Measurements from ENCODE around the gene MACROD2.

MACROD2 gene

DNA sequence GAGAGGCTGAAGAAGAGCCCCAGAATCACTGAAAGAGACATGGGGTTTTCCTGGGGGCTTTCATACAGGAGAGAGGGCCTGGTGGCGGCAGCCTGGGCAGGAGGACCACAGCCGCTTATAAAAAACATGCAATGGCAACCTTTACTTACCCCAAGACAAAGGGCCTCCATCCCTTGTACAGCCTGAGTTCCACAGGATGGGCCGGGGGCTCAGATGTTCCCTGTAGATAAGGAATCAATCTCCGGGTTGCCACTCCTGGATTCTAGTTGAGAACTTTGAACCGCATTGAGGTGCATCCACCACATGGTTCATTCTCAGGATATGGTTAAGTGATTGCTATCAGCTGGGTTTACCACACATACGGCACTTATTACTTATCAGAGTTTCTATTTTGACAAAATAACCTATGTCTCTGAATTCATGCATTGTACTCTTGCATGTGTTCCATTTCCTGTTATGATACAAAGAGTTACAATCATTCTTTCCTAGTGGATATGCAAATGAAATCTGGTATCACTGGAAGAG, 1900.3 kb downstream of the MACROD2 start:
- Histone ChIP-seq H3K27me3 (no peaks in the 10 kb centered on the region), H3K4me3 (ENCODE audit: low read depth in 1 of 2, low read length in 1 of 2) (no peak overlapping the region), H3K27ac (no peak overlapping the region), H3K36me3 (no peaks in the 10 kb centered on the region), H3K9me3 (no peaks in the 10 kb centered on the region), H3K4me1 (ENCODE audit: control insufficient read depth in 1 of 2, insufficient read depth in 1 of 2, low read depth in 1 of 2, low read length in 1 of 2) (no peaks in the 10 kb centered on the region)
- TF ChIP-seq, protein P1, sequence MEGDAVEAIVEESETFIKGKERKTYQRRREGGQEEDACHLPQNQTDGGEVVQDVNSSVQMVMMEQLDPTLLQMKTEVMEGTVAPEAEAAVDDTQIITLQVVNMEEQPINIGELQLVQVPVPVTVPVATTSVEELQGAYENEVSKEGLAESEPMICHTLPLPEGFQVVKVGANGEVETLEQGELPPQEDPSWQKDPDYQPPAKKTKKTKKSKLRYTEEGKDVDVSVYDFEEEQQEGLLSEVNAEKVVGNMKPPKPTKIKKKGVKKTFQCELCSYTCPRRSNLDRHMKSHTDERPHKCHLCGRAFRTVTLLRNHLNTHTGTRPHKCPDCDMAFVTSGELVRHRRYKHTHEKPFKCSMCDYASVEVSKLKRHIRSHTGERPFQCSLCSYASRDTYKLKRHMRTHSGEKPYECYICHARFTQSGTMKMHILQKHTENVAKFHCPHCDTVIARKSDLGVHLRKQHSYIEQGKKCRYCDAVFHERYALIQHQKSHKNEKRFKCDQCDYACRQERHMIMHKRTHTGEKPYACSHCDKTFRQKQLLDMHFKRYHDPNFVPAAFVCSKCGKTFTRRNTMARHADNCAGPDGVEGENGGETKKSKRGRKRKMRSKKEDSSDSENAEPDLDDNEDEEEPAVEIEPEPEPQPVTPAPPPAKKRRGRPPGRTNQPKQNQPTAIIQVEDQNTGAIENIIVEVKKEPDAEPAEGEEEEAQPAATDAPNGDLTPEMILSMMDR (IDR thresholded peaks at IDR 0.05): no peak

DNA sequence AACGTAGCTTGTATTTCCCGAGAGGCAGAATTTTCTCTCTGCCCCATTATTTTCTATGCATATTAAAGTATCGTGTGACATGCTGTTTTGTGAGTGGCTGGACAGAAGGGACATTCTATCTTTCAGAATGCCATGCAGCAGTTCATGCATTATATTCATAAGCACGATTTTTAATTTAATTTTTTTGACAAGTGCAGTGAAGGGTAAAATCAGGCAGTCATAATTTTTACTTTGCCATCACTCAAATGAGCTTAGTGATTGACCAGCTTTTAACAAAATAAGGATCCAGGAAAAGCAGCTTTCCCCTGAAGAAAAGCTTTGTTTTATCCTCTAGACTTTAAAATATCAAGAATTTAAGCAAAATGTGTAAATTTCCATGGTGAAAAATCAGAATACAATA, 1904.7 kb downstream of the MACROD2 start:
- H3K4me1 ChIP-seq (ENCODE audit: control insufficient read depth in 1 of 2, insufficient read depth in 1 of 2, low read depth in 1 of 2, low read length in 1 of 2): no peaks in the 10 kb centered on the region
- no peaks in the 10 kb centered on the region for H3K9me3 ChIP-seq
- no peaks in the 10 kb centered on the region for H3K36me3 ChIP-seq
- TF ChIP-seq, protein P1 (IDR thresholded peaks at IDR 0.05): no peak
- H3K27me3 ChIP-seq: no peaks in the 10 kb centered on the region
- no peak overlapping the region for H3K27ac ChIP-seq
- H3K4me3 ChIP-seq (ENCODE audit: low read depth in 1 of 2, low read length in 1 of 2): no peak overlapping the region

DNA sequence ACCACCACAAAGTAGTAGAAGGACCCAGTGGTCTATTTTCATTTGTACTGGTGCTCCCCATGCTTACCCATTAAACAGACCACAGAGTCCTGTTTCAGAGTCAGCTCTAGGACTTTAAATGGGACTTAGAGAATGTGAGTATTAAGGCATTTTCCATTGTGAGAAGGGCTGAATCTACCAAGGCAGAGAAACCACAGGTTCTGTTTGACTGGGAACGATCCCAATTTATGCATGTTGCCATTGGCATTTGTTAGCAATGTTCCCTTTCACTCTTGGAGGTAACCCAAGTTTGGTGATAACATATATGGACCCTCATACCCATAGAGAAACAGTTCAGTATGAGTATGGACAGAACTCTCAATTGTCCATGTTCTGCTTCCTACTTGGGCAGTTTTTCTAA, 1905.1 kb downstream of the MACROD2 start:
- no peak overlapping the region for H3K27ac ChIP-seq
- no peak overlapping the region for H3K4me3 ChIP-seq (ENCODE audit: low read depth in 1 of 2, low read length in 1 of 2)
- no peaks in the 10 kb centered on the region for H3K9me3 ChIP-seq
- no peaks in the 10 kb centered on the region for H3K36me3 ChIP-seq
- no peaks in the 10 kb centered on the region for H3K4me1 ChIP-seq (ENCODE audit: control insufficient read depth in 1 of 2, insufficient read depth in 1 of 2, low read depth in 1 of 2, low read length in 1 of 2)
- no peaks in the 10 kb centered on the region for H3K27me3 ChIP-seq
- TF ChIP-seq, protein P1 (IDR thresholded peaks at IDR 0.05): no peak

DNA sequence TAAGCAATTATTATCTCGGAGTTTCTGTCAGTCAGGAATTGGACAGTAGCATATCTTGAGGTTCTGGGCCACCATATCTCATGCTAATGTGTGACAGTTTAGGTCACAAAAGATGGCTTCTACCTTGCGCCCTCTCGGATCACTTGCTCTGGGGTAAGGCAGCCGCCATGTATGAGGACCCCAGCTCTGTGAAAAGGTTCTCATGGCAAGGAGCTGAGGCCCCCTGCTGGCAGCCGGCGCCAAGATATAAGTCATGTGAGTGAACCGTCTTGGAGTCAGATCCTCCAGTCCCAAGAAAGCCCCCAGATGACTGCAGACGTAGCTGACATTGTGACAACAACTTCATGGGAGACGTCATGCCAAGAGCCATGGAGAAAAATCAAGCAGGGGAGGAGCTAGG, 1907.2 kb downstream of the MACROD2 start:
- H3K27ac ChIP-seq: no peak overlapping the region
- H3K36me3 ChIP-seq: no peaks in the 10 kb centered on the region
- no peaks in the 10 kb centered on the region for H3K4me1 ChIP-seq (ENCODE audit: control insufficient read depth in 1 of 2, insufficient read depth in 1 of 2, low read depth in 1 of 2, low read length in 1 of 2)
- no peaks in the 10 kb centered on the region for H3K27me3 ChIP-seq
- H3K9me3 ChIP-seq: no peaks in the 10 kb centered on the region
- no peak overlapping the region for H3K4me3 ChIP-seq (ENCODE audit: low read depth in 1 of 2, low read length in 1 of 2)
- TF ChIP-seq, protein P1 (IDR thresholded peaks at IDR 0.05): no peak

DNA sequence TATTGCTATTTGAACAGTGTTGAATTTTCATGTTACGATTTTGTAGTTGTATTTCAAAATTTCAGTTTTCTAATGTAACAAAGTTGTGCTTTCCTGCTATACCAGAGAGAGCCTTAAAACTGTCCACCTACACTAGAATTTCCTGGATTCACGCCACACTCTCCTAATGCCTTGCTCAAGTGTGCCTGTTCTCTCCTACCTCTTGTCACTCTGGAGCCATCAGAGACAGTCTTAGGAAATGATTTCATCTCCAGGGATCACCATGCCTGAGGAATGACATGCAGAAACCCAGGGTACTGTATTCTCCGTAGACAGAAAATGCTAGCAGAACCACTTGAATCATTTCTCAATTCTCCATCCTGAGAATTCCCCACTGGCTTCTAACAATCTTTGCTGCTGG, 1910.3 kb downstream of the MACROD2 start:
- Histone ChIP-seq H3K27ac (no peak overlapping the region), H3K27me3 (no peaks in the 10 kb centered on the region), H3K36me3 (no peaks in the 10 kb centered on the region), H3K9me3 (no peaks in the 10 kb centered on the region), H3K4me3 (ENCODE audit: low read depth in 1 of 2, low read length in 1 of 2) (no peak overlapping the region), H3K4me1 (ENCODE audit: control insufficient read depth in 1 of 2, insufficient read depth in 1 of 2, low read depth in 1 of 2, low read length in 1 of 2) (no peaks in the 10 kb centered on the region)
- TF ChIP-seq, protein P1 (IDR thresholded peaks at IDR 0.05): no peak

DNA sequence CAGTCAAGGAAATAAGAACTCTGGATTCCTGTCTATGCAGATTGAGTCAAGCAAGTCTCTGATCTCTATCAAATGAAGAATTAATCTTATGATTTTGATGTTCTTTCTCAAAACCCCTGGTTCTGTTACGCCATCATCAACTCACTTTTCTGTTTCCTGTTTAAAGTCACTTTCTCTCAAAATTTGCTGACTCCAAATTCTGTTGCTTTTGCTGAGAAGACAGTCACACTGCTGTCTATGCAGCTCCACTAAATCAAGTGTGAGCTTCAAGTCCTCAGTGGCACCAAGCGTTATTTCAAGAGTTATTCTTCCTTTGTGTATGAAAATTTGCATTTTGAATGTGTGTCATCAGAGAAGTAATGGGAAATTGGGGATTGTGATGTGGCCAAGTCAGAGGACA, 1914.7 kb downstream of the MACROD2 start:
- TF ChIP-seq, protein P1 (IDR thresholded peaks at IDR 0.05): no peak
- Histone ChIP-seq H3K36me3 (no peaks in the 10 kb centered on the region), H3K27ac (no peak overlapping the region), H3K4me1 (ENCODE audit: control insufficient read depth in 1 of 2, insufficient read depth in 1 of 2, low read depth in 1 of 2, low read length in 1 of 2) (no peaks in the 10 kb centered on the region), H3K4me3 (ENCODE audit: low read depth in 1 of 2, low read length in 1 of 2) (no peak overlapping the region), H3K27me3 (no peaks in the 10 kb centered on the region), H3K9me3 (no peaks in the 10 kb centered on the region)
